IMR-90 (cell line): ENCODE measurements around the gene TCHP. TPM values are rescaled to one million over a fixed set of nuclear protein-coding genes. Genes with fewer than 3 reads are reported as not detected.

ENCODE experiments used
- ATAC-seq: fragments of 200-7000 bp; cut with Tn5 transposase; 2 replicates; pipeline ENCODE4 v1.9.1; 2020; ENCODE audit warnings: low read depth, mild to moderate bottlenecking, moderate library complexity
- BruUV-seq: library from RNA; stranded (reverse); fragments of 400-500 nt; replicated peaks from 2 replicates; lab custom pipeline; 2021; lab: Mats Ljungman, UMichigan
- CTCF ChIA-PET: fragments of 300-600 bp; formaldehyde crosslinking; extraction: SDS; loops from one replicate; lab custom pipeline; 2021; ENCODE audit warnings: antibody characterized with exemption; lab: Yijun Ruan, JAX
- POLR2A ChIA-PET: fragments of 300-600 bp; sonication (Branson Sonifier 250); formaldehyde crosslinking; loops from one replicate; lab custom pipeline; 2022; ENCODE audit warnings: antibody characterized with exemption; ENCODE audit not compliant: unreplicated experiment; lab: Charles Lee
- DNase-seq: peaks from one replicate; pipeline ENCODE4 v3.0.0; 2013
- H2AFZ ChIP-seq: replicated peaks from 2 replicates; pipeline ENCODE3; 2013; ENCODE audit warnings: low read length, mild to moderate bottlenecking; ENCODE audit not compliant: poor library complexity
- H2AK5ac ChIP-seq: 2 replicates; pipeline ENCODE4 v1.6.1; 2013; ENCODE audit warnings: low read depth, low read length, inconsistent platforms
- H2AK9ac ChIP-seq: replicated peaks from 2 replicates; pipeline ENCODE3; 2013; ENCODE audit warnings: mild to moderate bottlenecking, low read depth, low read length, moderate library complexity; ENCODE audit not compliant: poor library complexity
- H2BK120ac ChIP-seq: 2 replicates; pipeline ENCODE4 v1.6.1; 2013; ENCODE audit warnings: low read depth, low read length, inconsistent platforms
- H2BK15ac ChIP-seq: 3 replicates; pipeline ENCODE4 v1.6.1; 2013; ENCODE audit warnings: low read depth, low read length, inconsistent platforms
- H2BK20ac ChIP-seq: 2 replicates; pipeline ENCODE4 v1.6.1; 2013; ENCODE audit warnings: low read depth, mild to moderate bottlenecking, inconsistent platforms, low read length, moderate library complexity
- H2BK5ac ChIP-seq: 2 replicates; pipeline ENCODE4 v1.6.1; 2013; ENCODE audit warnings: mild to moderate bottlenecking, low read depth, low read length, inconsistent platforms; ENCODE audit not compliant: poor library complexity, severe bottlenecking
- H3K14ac ChIP-seq: replicated peaks from 2 replicates; pipeline ENCODE4 v1.6.1; 2013; ENCODE audit warnings: low read depth, low read length, inconsistent platforms
- H3K18ac ChIP-seq: 2 replicates; pipeline ENCODE4 v1.6.1; 2013; ENCODE audit warnings: low read depth, low read length, control low read depth
- H3K23ac ChIP-seq: 2 replicates; pipeline ENCODE4 v1.6.1; 2013; ENCODE audit warnings: low read depth, low read length, inconsistent platforms
- H3K27ac ChIP-seq: 2 replicates; pipeline ENCODE4 v1.5.1; 2013; ENCODE audit warnings: mild to moderate bottlenecking, control low read depth, low read length; ENCODE audit not compliant: insufficient read depth
- H3K27me3 ChIP-seq: 2 replicates; pipeline ENCODE4 v1.6.1; 2013; ENCODE audit warnings: low read length; ENCODE audit not compliant: control insufficient read depth, insufficient read depth
- H3K36me3 ChIP-seq: 2 replicates; pipeline ENCODE4 v1.6.1; 2013; ENCODE audit warnings: low read length, mixed read lengths; ENCODE audit not compliant: control insufficient read depth, insufficient read depth
- H3K4ac ChIP-seq: 2 replicates; pipeline ENCODE4 v1.6.1; 2013; ENCODE audit warnings: low read depth, low read length, inconsistent platforms
- H3K4me1 ChIP-seq: 2 replicates; pipeline ENCODE4 v1.6.1; 2013; ENCODE audit warnings: low read length, mixed read lengths; ENCODE audit not compliant: control insufficient read depth, insufficient read depth
- H3K4me2 ChIP-seq: 2 replicates; pipeline ENCODE4 v1.6.1; 2013; ENCODE audit warnings: low read depth, mild to moderate bottlenecking, control low read depth, low read length, moderate library complexity
- H3K4me3 ChIP-seq: 2 replicates; pipeline ENCODE4 v1.5.1; 2013; ENCODE audit warnings: low read depth, mild to moderate bottlenecking, control low read depth, low read length, moderate library complexity; ENCODE audit not compliant: insufficient read depth
- H3K56ac ChIP-seq: 2 replicates; pipeline ENCODE4 v1.6.1; 2013; ENCODE audit warnings: low read length, inconsistent platforms; ENCODE audit not compliant: insufficient read depth; ENCODE audit errors: extremely low read depth
- H3K79me1 ChIP-seq, 2 experiments: 2 replicates each; pipeline ENCODE4 v1.6.1; 2013; ENCODE audit warnings: low read length in 2 of 2, inconsistent platforms in 1 of 2, low read depth in 1 of 2
- H3K9ac ChIP-seq: 2 replicates; pipeline ENCODE4 v1.6.1; 2013; ENCODE audit warnings: low read depth, low read length, control low read depth
- H3K9me1 ChIP-seq: 2 replicates; pipeline ENCODE4 v1.6.1; 2013; ENCODE audit warnings: low read length, inconsistent platforms; ENCODE audit not compliant: insufficient read depth
- H3K9me3 ChIP-seq: 2 replicates; pipeline ENCODE4 v1.6.1; 2013; ENCODE audit warnings: low read length; ENCODE audit not compliant: control insufficient read depth, insufficient read depth
- H4K20me1 ChIP-seq: 2 replicates; pipeline ENCODE4 v1.6.1; 2013; ENCODE audit warnings: low read length, inconsistent platforms; ENCODE audit not compliant: insufficient read depth
- H4K5ac ChIP-seq: 2 replicates; pipeline ENCODE4 v1.6.1; 2013; ENCODE audit warnings: mild to moderate bottlenecking, low read depth, low read length, control low read depth
- H4K8ac ChIP-seq, 2 experiments: 2 replicates each; pipeline ENCODE4 v1.6.1; 2013; ENCODE audit warnings: low read depth in 2 of 2, low read length in 2 of 2, control low read depth in 1 of 2, inconsistent platforms in 1 of 2
- H4K91ac ChIP-seq: 2 replicates; pipeline ENCODE4 v1.6.1; 2013; ENCODE audit warnings: low read depth, low read length, inconsistent platforms; ENCODE audit not compliant: insufficient read depth
- CEBPB ChIP-seq: IDR thresholded peaks from 2 replicates; pipeline ENCODE4 v1.6.1; 2012; ENCODE audit warnings: low read depth, low read length, improper control_type of control experiment
- MAFK ChIP-seq: IDR thresholded peaks from 2 replicates; pipeline ENCODE4 v1.6.1; 2012; ENCODE audit warnings: low read depth, low read length, improper control_type of control experiment
- WGBS, 2 experiments: methylation state at CpG; one replicate each; pipeline versions ENCODE4 v1.1.5 to v1.1.7; 2013; ENCODE audit warnings: missing lambda C conversion rate in 2 of 2; ENCODE audit not compliant: insufficient read length in 1 of 2; ENCODE audit errors: extremely low coverage in 2 of 2; 5-methylcytosine and 5-hydroxymethylcytosine counted together
- dilution Hi-C: fragments of 300-500 bp; cut with HindIII; formaldehyde crosslinking; loops from one replicate; pipeline ENCODE4 v1.14.3; 2018; ENCODE audit warnings: low sequenced_read_pairs; ENCODE audit not compliant: unreplicated experiment
- in situ Hi-C: fragments of 300-500 bp; cut with MboI; formaldehyde crosslinking; loops from 3 replicates; pipeline ENCODE4 v1.14.3; 2019; ENCODE audit warnings: low sequenced_read_pairs, inconsistent platforms, mixed read lengths
- intact Hi-C: fragments of 100-400 bp; cut with micrococcal nuclease; formaldehyde crosslinking; loops from 2 replicates; pipeline ENCODE4 v1.10.0; 2022
- polyA plus RNA-seq, 3 experiments: library from polyadenylated mRNA; depleted of rRNA; stranded (reverse); fragments of >200 nt; gene quantifications; 2 replicates each; pipeline ENCODE4 v1.2.3, GENCODE V29; 2012; ENCODE audit warnings: low replicate concordance in 1 of 3
- total RNA-seq: library from RNA; depleted of rRNA; stranded (reverse); fragments of >200 nt; gene quantifications from 2 replicates; pipeline ENCODE4 v1.2.3, GENCODE V29; 2012

Gene TCHP
- total and polyA plus RNA-seq, 2 of the 4 experiments (the other 2 are of a cell fraction): 6.1 to 13.4 TPM

GRCh38 chr12:109885616-109886015 is 14.5 kb upstream of the TCHP start:
- Histone ChIP-seq H3K4me1 (peaks cover 10% of the 10 kb centered on the region), H4K8ac (no peak overlapping the region), H2BK20ac (no peak overlapping the region), H3K18ac (no peak overlapping the region), H2AFZ (no peak overlapping the region), H3K9ac (no peak overlapping the region), H2BK5ac (no peak overlapping the region), H4K20me1 (no peaks in the 10 kb centered on the region), H2AK9ac (no peak overlapping the region), H3K36me3 (no peaks in the 10 kb centered on the region), H3K27ac (no peak overlapping the region), H4K91ac (no peak overlapping the region), H3K9me1 (peaks cover 13% of the 10 kb centered on the region), H2AK5ac (no peak overlapping the region), H3K9me3 (no peaks in the 10 kb centered on the region), H4K5ac (no peak overlapping the region), H3K27me3 (no peaks in the 10 kb centered on the region), H2BK120ac (no peak overlapping the region), H3K23ac (no peak overlapping the region), H3K56ac (no peak overlapping the region), H3K4me2 (no peak overlapping the region), H3K14ac (no peak overlapping the region), H3K79me1 (peaks cover 0 to 4% of the 10 kb centered on the region in 2 experiments; a peak in 1 of 4 replicates), H2BK15ac (no peak overlapping the region), H3K4ac (peak overlapping the region; percentile 17; the same call in 1 of the 2 replicates), H3K4me3 (no peak overlapping the region)
- intact Hi-C loops: no loop called here
- in situ Hi-C loops: no loop called here
- BruUV-seq: no TSS peak
- WGBS, 2 experiments: 93% methylated on average over 3 of the region's 10 CpGs; no CpG with 5 or more reads in 1 of the 2 experiments
- DNase-seq (peak; percentile 28), ATAC-seq (no peak)
- ChIA-PET POLR2A (no interaction called here), CTCF (no interaction called here)
- no peak for TF ChIP-seq MAFK
- TF ChIP-seq CEBPB: peak; percentile 54; the same call in 1 of the 2 replicates
- dilution Hi-C loops: no loop called here
